ENCODE data around the gene REEP1. TPM values are rescaled to one million over a fixed set of nuclear protein-coding genes. Genes with fewer than 3 reads are reported as not detected.

REEP1 gene
- polyA plus RNA-seq (2011; rRNA removed) (0.07 and 0.10 TPM in 2 replicates), polyA minus RNA-seq (2011; rRNA and poly(A)+ RNA removed) (0.17 TPM in 1 of 2 replicates, not detected in the other)

GRCh38 chr2:86337244-86337835, at the start of gene REEP1:
REEP1 (minus strand) TSS chr2:86337626; CDS start chr2:86337510, 116 bp downstream.
- no peaks in the 10 kb centered on the region for H3K9me3 ChIP-seq (ENCODE audit: control insufficient read depth, insufficient read depth, low read length)
- no peak within 1 kb of the TSS for H3K27ac ChIP-seq (ENCODE audit: low read depth, low read length)
- ChIA-PET CTCF (interaction anchor here (1.1 kb wide), 1 partner anchor 116 kb away, joined by 3 read pairs; no protein-coding TSS in a partner anchor), POLR2A (no interaction called here)
- H3K27me3 ChIP-seq (ENCODE audit: control insufficient read depth, insufficient read depth, low read length): peaks cover 48% of the 10 kb centered on the region
- DNase-seq (ENCODE audit: low read depth, low spot score): no peak
- TF ChIP-seq, protein P1, sequence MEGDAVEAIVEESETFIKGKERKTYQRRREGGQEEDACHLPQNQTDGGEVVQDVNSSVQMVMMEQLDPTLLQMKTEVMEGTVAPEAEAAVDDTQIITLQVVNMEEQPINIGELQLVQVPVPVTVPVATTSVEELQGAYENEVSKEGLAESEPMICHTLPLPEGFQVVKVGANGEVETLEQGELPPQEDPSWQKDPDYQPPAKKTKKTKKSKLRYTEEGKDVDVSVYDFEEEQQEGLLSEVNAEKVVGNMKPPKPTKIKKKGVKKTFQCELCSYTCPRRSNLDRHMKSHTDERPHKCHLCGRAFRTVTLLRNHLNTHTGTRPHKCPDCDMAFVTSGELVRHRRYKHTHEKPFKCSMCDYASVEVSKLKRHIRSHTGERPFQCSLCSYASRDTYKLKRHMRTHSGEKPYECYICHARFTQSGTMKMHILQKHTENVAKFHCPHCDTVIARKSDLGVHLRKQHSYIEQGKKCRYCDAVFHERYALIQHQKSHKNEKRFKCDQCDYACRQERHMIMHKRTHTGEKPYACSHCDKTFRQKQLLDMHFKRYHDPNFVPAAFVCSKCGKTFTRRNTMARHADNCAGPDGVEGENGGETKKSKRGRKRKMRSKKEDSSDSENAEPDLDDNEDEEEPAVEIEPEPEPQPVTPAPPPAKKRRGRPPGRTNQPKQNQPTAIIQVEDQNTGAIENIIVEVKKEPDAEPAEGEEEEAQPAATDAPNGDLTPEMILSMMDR (IDR thresholded peaks at IDR 0.05; ENCODE audit: low read depth, low read length): no peak
- peak within 1 kb of the TSS; percentile 29; the same call in 1 of the 2 replicates for H3K4me3 ChIP-seq (ENCODE audit: low read depth, low read length)

- Histone ChIP-seq H3K27me3 (ENCODE audit: control insufficient read depth, insufficient read depth, low read length) (no peaks in the 10 kb centered on the region), H3K27ac (ENCODE audit: low read depth, low read length) (no peak overlapping the region), H3K4me3 (ENCODE audit: low read depth, low read length) (no peak overlapping the region), H3K9me3 (ENCODE audit: control insufficient read depth, insufficient read depth, low read length) (no peaks in the 10 kb centered on the region)
- ChIA-PET CTCF (interaction anchor here (1.1 to 3.8 kb wide), 2 partner anchors 11 to 164 kb away, joined by 3 to 24 read pairs; no protein-coding TSS in a partner anchor), POLR2A (interaction anchor here (1.3 to 1.4 kb wide), 2 partner anchors 57 to 58 kb away, joined by 3 to 4 read pairs; partner anchors contain the start of gene KDM3A)
- peak; percentile 15 for DNase-seq (ENCODE audit: low read depth, low spot score)
- TF ChIP-seq, protein P1 (IDR thresholded peaks at IDR 0.05; ENCODE audit: low read depth, low read length): no peak
Measured at GRCh38 chr2:86383844-86384243, 46.4 kb upstream of the REEP1 start.

DNA sequence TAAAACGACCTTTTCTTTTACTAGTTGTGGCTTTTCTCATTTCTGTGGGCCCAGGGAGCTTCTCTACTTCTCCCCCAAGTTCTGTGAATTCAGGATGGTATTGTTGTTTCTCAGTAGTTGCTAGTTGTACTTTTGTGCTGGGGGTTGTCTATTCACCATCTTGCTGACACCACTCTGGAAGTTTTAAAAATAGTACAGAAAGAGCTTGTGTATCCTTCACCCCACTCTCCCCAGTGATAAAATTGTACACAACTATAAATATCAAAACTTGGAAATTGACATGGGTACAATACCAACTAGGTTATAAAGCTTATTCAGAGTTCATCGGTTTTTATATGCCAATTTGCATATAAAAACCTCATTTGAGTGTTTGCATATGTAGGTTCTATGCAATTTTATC, 45.3 kb upstream of the REEP1 start:
- no peak overlapping the region for H3K4me3 ChIP-seq (ENCODE audit: low read depth, low read length)
- POLR2A ChIA-PET: interaction anchor here (1.3 kb wide), 1 partner anchor 58 kb away, joined by 3 read pairs; the partner anchor contains the start of gene KDM3A
- no peaks in the 10 kb centered on the region for H3K27me3 ChIP-seq (ENCODE audit: control insufficient read depth, insufficient read depth, low read length)
- H3K27ac ChIP-seq (ENCODE audit: low read depth, low read length): no peak overlapping the region
- TF ChIP-seq, protein P1 (IDR thresholded peaks at IDR 0.05; ENCODE audit: low read depth, low read length): no peak
- CTCF ChIA-PET: interaction anchor here (3.8 kb wide), 1 partner anchor 10 kb away, joined by 24 read pairs; no protein-coding TSS in a partner anchor
- no peak for DNase-seq (ENCODE audit: low read depth, low spot score)
- no peaks in the 10 kb centered on the region for H3K9me3 ChIP-seq (ENCODE audit: control insufficient read depth, insufficient read depth, low read length)

DNA sequence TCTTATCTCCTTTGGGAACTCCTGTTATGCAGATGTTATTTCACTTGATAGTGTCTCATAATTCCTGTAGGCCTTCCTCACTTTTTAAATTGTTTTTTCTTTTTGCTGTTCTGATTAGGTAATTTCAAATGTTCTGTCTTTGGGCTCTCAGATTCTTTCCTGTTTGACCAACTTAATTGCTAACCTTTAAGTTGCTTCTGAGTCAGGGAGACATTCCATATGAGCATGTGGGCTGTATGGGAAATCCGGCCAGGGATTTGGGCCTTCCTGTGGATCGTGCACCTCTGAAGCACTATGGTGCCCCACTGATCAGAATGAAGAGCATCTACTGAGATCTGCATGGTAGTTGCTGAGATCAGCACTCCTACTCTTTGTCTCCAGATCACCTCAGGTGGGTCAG, 44.7 kb upstream of the REEP1 start:
- ChIA-PET POLR2A (no interaction called here), CTCF (interaction anchor here (3.8 kb wide), 1 partner anchor 9 kb away, joined by 24 read pairs; no protein-coding TSS in a partner anchor)
- TF ChIP-seq, protein P1 (IDR thresholded peaks at IDR 0.05; ENCODE audit: low read depth, low read length): no peak
- Histone ChIP-seq H3K27ac (ENCODE audit: low read depth, low read length) (no peak overlapping the region), H3K9me3 (ENCODE audit: control insufficient read depth, insufficient read depth, low read length) (no peaks in the 10 kb centered on the region), H3K4me3 (ENCODE audit: low read depth, low read length) (no peak overlapping the region), H3K27me3 (ENCODE audit: control insufficient read depth, insufficient read depth, low read length) (no peaks in the 10 kb centered on the region)
- DNase-seq (ENCODE audit: low read depth, low spot score): no peak

- POLR2A ChIA-PET: no interaction called here
- no peak for DNase-seq (ENCODE audit: low read depth, low spot score)
- Histone ChIP-seq H3K9me3 (ENCODE audit: control insufficient read depth, insufficient read depth, low read length) (no peaks in the 10 kb centered on the region), H3K27ac (ENCODE audit: low read depth, low read length) (no peak overlapping the region), H3K27me3 (ENCODE audit: control insufficient read depth, insufficient read depth, low read length) (no peaks in the 10 kb centered on the region), H3K4me3 (ENCODE audit: low read depth, low read length) (no peak overlapping the region)
- TF ChIP-seq, protein P1 (IDR thresholded peaks at IDR 0.05; ENCODE audit: low read depth, low read length): no peak
- CTCF ChIA-PET: no interaction called here
Measured at GRCh38 chr2:86378469-86378868, 41.0 kb upstream of the REEP1 start.
